Prostate gland (tissue), 2 donors: ENCODE data around the gene FAM209B.

Experiments
- CTCF ChIP-seq, 4 experiments: fragments of 200-600 bp in 2 of 4; fragments of 450-650 bp in 2 of 4; sonication (generic) in 2 of 4; IDR thresholded peaks; 1 replicate in 3 of 4; 2 replicates in 1 of 4; pipeline ENCODE4 v1.5.1; 2016 to 2019; ENCODE audit warnings: antibody characterized with exemption in 4 of 4, mild to moderate bottlenecking in 2 of 4, moderate library complexity in 2 of 4
- POLR2A ChIP-seq: fragments of 450-650 bp; IDR thresholded peaks from one replicate; pipeline ENCODE4 v1.6.1; 2016; ENCODE audit warnings: antibody characterized with exemption, mild to moderate bottlenecking

- TF ChIP-seq POLR2A (no peak), CTCF (IDR thresholded peaks at IDR 0.05) (no peak)
Observed at GRCh38 chr20:56540415-56540814, 7.4 kb downstream of the FAM209B start.
